Panc1 (cell line): ENCODE results near the gene EEIG2. TPM values are rescaled to one million over a fixed set of nuclear protein-coding genes. Genes with fewer than 3 reads are reported as not detected.

Source experiments
- ATAC-seq: fragments of 200-7000 bp; cut with Tn5 transposase; 2 replicates; pipeline ENCODE4 v1.9.1; 2020; ENCODE audit warnings: mild to moderate bottlenecking, moderate library complexity
- BruUV-seq: library from RNA; stranded (reverse); fragments of 400-500 nt; replicated peaks from 2 replicates; lab custom pipeline; 2021; lab: Mats Ljungman, UMichigan
- CTCF ChIA-PET: fragments of 300-600 bp; sonication (Branson Sonifier 250); formaldehyde crosslinking; loops from one replicate; lab custom pipeline; 2022; ENCODE audit warnings: antibody characterized with exemption; lab: Charles Lee
- POLR2A ChIA-PET: fragments of 300-600 bp; sonication (Branson Sonifier 250); formaldehyde crosslinking; loops from one replicate; lab custom pipeline; 2022; ENCODE audit warnings: antibody characterized with exemption; lab: Charles Lee
- DNase-seq: peaks from one replicate; pipeline ENCODE4 v3.0.0-alpha.2; 2010; ENCODE audit warnings: low read depth, low spot score
- H3K27ac ChIP-seq: 2 replicates; pipeline ENCODE4 v1.5.1; 2011; ENCODE audit warnings: mild to moderate bottlenecking, low read length, inconsistent platforms
- H3K27me3 ChIP-seq: fragments of 200-500 bp; sonication (Bioruptor generic); 2 replicates; pipeline ENCODE4 v1.6.0; 2014; ENCODE audit warnings: low read length, inconsistent platforms; ENCODE audit not compliant: control insufficient read depth, insufficient read depth
- H3K36me3 ChIP-seq: fragments of 200-500 bp; sonication (Bioruptor generic); 2 replicates; pipeline ENCODE4 v1.5.1; 2014; ENCODE audit warnings: inconsistent platforms, mild to moderate bottlenecking, low read length, moderate library complexity; ENCODE audit not compliant: control insufficient read depth, insufficient read depth
- H3K4me1 ChIP-seq: 2 replicates; pipeline ENCODE4 v1.5.1; 2011; ENCODE audit warnings: inconsistent platforms, mild to moderate bottlenecking, low read length, moderate library complexity; ENCODE audit not compliant: control insufficient read depth, insufficient read depth
- H3K4me3 ChIP-seq, 2 experiments: 2 replicates each; pipeline ENCODE4 v1.5.1; 2011 to 2012; ENCODE audit warnings: low read depth in 2 of 2, low read length in 2 of 2, mild to moderate bottlenecking in 2 of 2, inconsistent platforms in 1 of 2, moderate library complexity in 1 of 2
- H3K9me3 ChIP-seq: fragments of 200-500 bp; sonication (Bioruptor generic); 2 replicates; pipeline ENCODE4 v1.5.1; 2014; ENCODE audit warnings: low read depth, mild to moderate bottlenecking, inconsistent platforms, low read length, moderate library complexity; ENCODE audit not compliant: control insufficient read depth, insufficient read depth
- CTCF ChIP-seq: fragments of 450-650 bp; IDR thresholded peaks from 2 replicates; pipeline ENCODE4 v1.5.1; 2017; ENCODE audit warnings: mild to moderate bottlenecking
- POLR2AphosphoS5 ChIP-seq: IDR thresholded peaks from 2 replicates; pipeline ENCODE4 v1.6.1; 2012; ENCODE audit warnings: mild to moderate bottlenecking, low read depth, low read length, moderate library complexity
- SIN3A ChIP-seq: IDR thresholded peaks from 2 replicates; pipeline ENCODE4 v1.6.1; 2012; ENCODE audit warnings: low read depth, mild to moderate bottlenecking, low read length, moderate library complexity, borderline replicate concordance; ENCODE audit not compliant: insufficient read depth
- TCF7L2 ChIP-seq: IDR thresholded peaks from 2 replicates; pipeline ENCODE4 v1.6.1; 2011; ENCODE audit warnings: mild to moderate bottlenecking, low read depth, low read length, inconsistent platforms
- in situ Hi-C: cut with HindIII; loops from 2 replicates; pipeline ENCODE4 v1.10.0; 2016; ENCODE audit warnings: low sequenced_read_pairs, low pct_unique_long_range_greater_than_20kb
- intact Hi-C: fragments of 100-400 bp; cut with micrococcal nuclease; formaldehyde crosslinking; loops from one replicate; pipeline ENCODE4 v1.10.0; 2022; ENCODE audit not compliant: unreplicated experiment
- total RNA-seq: library from RNA; stranded (reverse); gene quantifications from one replicate; pipeline ENCODE4 v1.2.1, GENCODE V29; 2021; ENCODE audit not compliant: unreplicated experiment
- TF ChIP-seq, protein P1 (sequence below), 2 experiments: IDR thresholded peaks; 2 replicates each; pipeline ENCODE4 v1.6.1; 2011 to 2012; ENCODE audit warnings: low read depth in 2 of 2, control low read depth in 1 of 2, low read length in 1 of 2, mild to moderate bottlenecking in 1 of 2, moderate library complexity in 1 of 2; ENCODE audit not compliant: insufficient read depth in 1 of 2

EEIG2 gene
- total RNA-seq, 1 experiment from 2014 or later, result 5.4 TPM

- CTCF ChIA-PET, result no interaction called here
- Histone ChIP-seq H3K36me3 (no peaks in the 10 kb centered on the region), H3K9me3 (no peaks in the 10 kb centered on the region), H3K27me3 (no peaks in the 10 kb centered on the region), H3K4me3 (no peak overlapping the region), H3K4me1 (no peaks in the 10 kb centered on the region), H3K27ac (no peak overlapping the region)
- in situ Hi-C loops (no loop called here), intact Hi-C loops (no loop called here)
- TF ChIP-seq SIN3A (no peak), TCF7L2 (no peak), POLR2AphosphoS5 (no peak), CTCF (no peak)
- TF ChIP-seq, protein P1, sequence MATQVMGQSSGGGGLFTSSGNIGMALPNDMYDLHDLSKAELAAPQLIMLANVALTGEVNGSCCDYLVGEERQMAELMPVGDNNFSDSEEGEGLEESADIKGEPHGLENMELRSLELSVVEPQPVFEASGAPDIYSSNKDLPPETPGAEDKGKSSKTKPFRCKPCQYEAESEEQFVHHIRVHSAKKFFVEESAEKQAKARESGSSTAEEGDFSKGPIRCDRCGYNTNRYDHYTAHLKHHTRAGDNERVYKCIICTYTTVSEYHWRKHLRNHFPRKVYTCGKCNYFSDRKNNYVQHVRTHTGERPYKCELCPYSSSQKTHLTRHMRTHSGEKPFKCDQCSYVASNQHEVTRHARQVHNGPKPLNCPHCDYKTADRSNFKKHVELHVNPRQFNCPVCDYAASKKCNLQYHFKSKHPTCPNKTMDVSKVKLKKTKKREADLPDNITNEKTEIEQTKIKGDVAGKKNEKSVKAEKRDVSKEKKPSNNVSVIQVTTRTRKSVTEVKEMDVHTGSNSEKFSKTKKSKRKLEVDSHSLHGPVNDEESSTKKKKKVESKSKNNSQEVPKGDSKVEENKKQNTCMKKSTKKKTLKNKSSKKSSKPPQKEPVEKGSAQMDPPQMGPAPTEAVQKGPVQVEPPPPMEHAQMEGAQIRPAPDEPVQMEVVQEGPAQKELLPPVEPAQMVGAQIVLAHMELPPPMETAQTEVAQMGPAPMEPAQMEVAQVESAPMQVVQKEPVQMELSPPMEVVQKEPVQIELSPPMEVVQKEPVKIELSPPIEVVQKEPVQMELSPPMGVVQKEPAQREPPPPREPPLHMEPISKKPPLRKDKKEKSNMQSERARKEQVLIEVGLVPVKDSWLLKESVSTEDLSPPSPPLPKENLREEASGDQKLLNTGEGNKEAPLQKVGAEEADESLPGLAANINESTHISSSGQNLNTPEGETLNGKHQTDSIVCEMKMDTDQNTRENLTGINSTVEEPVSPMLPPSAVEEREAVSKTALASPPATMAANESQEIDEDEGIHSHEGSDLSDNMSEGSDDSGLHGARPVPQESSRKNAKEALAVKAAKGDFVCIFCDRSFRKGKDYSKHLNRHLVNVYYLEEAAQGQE (IDR thresholded peaks at IDR 0.05; ENCODE audit: insufficient read depth in 1 of 2, low read depth in 2 of 2, low read length in 1 of 2), result no peak
- POLR2A ChIA-PET, result no interaction called here
- DNase-seq, result no peak
- no peak for ATAC-seq
- BruUV-seq, result no TSS peak
Observed at GRCh38 chr1:108591466-108591865, 31.6 kb downstream of the EEIG2 start.

DNA sequence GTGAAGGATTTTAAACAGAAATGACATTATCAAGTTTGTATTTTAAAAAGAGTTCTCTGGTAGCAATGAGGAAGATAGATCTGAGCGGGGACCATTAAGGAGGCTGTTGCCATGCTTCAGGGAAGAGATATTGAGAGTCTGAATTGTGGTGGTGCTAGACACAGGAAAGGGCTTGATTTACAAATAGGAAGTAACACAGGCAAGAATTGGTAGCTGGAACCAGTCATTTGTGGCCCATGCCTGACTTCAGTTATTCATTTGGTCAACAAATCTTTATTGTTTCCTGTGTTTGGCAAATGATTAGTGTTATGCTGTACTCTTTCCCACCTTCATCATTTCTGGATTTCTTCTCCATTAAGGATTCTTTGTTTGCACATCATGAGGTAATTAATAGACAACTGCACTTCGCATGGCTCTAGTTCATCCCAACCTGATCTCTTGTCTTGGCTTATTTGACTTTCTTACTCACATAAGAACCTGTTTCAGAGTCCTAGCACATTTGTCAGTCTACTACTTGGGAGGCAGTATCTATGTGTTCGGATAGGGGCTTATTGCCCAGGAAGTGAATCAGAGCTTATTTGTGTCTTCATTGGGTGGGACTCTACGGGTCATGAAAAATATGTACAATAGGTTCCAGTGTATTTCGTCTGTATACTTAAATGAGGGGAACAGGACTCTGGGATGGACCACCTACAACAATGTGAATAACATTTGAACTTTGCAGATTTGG, 32.3 kb downstream of the EEIG2 start:
- H3K27ac ChIP-seq, result no peak overlapping the region
- ChIA-PET POLR2A (no interaction called here), CTCF (interaction anchor here (0.5 kb wide), 1 partner anchor 84 kb away, joined by 6 read pairs; no protein-coding TSS in a partner anchor)
- in situ Hi-C loops (no loop called here), intact Hi-C loops (no loop called here)
- no peaks in the 10 kb centered on the region for H3K9me3 ChIP-seq
- no peak for TF ChIP-seq POLR2AphosphoS5
- TF ChIP-seq TCF7L2, result no peak
- TF ChIP-seq, protein P1 (IDR thresholded peaks at IDR 0.05; ENCODE audit: insufficient read depth in 1 of 2, low read depth in 2 of 2, low read length in 1 of 2), result no peak
- TF ChIP-seq CTCF, result no peak
- TF ChIP-seq SIN3A, result no peak
- H3K4me1 ChIP-seq, result no peaks in the 10 kb centered on the region
- DNase-seq (no peak), ATAC-seq (no peak)
- no TSS peak for BruUV-seq
- H3K27me3 ChIP-seq, result no peaks in the 10 kb centered on the region
- no peak overlapping the region for H3K4me3 ChIP-seq
- no peaks in the 10 kb centered on the region for H3K36me3 ChIP-seq
